Skeletal muscle satellite cell (primary cell): ENCODE measurements around the gene CTDP1. TPM values are rescaled to one million over a fixed set of nuclear protein-coding genes. Genes with fewer than 3 reads are reported as not detected.

Experiments
- H3K27me3 ChIP-seq: 2 replicates; pipeline ENCODE4 v1.7.0; 2013; ENCODE audit warnings: low read length; ENCODE audit not compliant: control insufficient read depth, insufficient read depth
- H3K36me3 ChIP-seq: 2 replicates; pipeline ENCODE4 v1.7.0; 2013; ENCODE audit warnings: mild to moderate bottlenecking, control low read depth, low read length; ENCODE audit not compliant: insufficient read depth
- H3K4me1 ChIP-seq: 2 replicates; pipeline ENCODE4 v1.7.0; 2013; ENCODE audit warnings: low read length; ENCODE audit not compliant: control insufficient read depth, insufficient read depth
- H3K4me2 ChIP-seq: 2 replicates; pipeline ENCODE4 v1.7.0; 2013; ENCODE audit warnings: mild to moderate bottlenecking, low read length
- H3K4me3 ChIP-seq: 2 replicates; pipeline ENCODE4 v1.7.0; 2013; ENCODE audit warnings: low read length
- H3K9ac ChIP-seq: 2 replicates; pipeline ENCODE4 v1.7.0; 2013; ENCODE audit warnings: mild to moderate bottlenecking, low read depth, low read length, moderate library complexity
- H3K9me3 ChIP-seq: replicated peaks from 2 replicates; pipeline ENCODE4 v1.7.0; 2013; ENCODE audit warnings: mild to moderate bottlenecking, control low read depth, low read length
- total RNA-seq: library from RNA; depleted of rRNA; stranded (reverse); fragments of >200 nt; gene quantifications from 2 replicates; pipeline ENCODE4 v1.2.3, GENCODE V29; 2012; rRNA removed

CTDP1 gene
- 22.5 and 23.1 TPM in 2 replicates for total RNA-seq

GRCh38 chr18:79679552-79680099 is at the start of gene CTDP1:
TSS of gene CTDP1 (plus strand) at chr18:79679803. CDS start at chr18:79679948, 145 bp downstream.
- Histone ChIP-seq H3K4me1 (peaks cover 16% of the 10 kb centered on the region), H3K9me3 (no peaks in the 10 kb centered on the region), H3K27me3 (no peaks in the 10 kb centered on the region), H3K4me3 (peak within 1 kb of the TSS; percentile 95), H3K9ac (peak within 1 kb of the TSS; percentile 96), H3K4me2 (peak within 1 kb of the TSS; percentile 93), H3K36me3 (peaks cover 11% of the 10 kb centered on the region)

- Histone ChIP-seq H3K4me2 (peak overlapping the region; percentile 64), H3K9ac (no peak overlapping the region), H3K36me3 (no peaks in the 10 kb centered on the region), H3K4me1 (no peaks in the 10 kb centered on the region), H3K9me3 (no peaks in the 10 kb centered on the region), H3K27me3 (peaks cover 38% of the 10 kb centered on the region), H3K4me3 (peak overlapping the region; percentile 47)
These were observed 49.1 kb upstream of the CTDP1 start for GRCh38 chr18:79630281-79631095.

- H3K36me3 ChIP-seq: no peaks in the 10 kb centered on the region
- H3K4me1 ChIP-seq: no peaks in the 10 kb centered on the region
These were observed 48.5 kb upstream of the CTDP1 start for GRCh38 chr18:79631096-79631507.

GRCh38 chr18:79631761-79632446 is 47.7 kb upstream of the CTDP1 start:
- Histone ChIP-seq H3K27me3 (peaks cover 32% of the 10 kb centered on the region), H3K36me3 (no peaks in the 10 kb centered on the region), H3K4me1 (no peaks in the 10 kb centered on the region), H3K4me3 (no peak overlapping the region), H3K4me2 (no peak overlapping the region), H3K9me3 (no peaks in the 10 kb centered on the region), H3K9ac (no peak overlapping the region)

More at GRCh38 chr18:79631096-79631507, 48.5 kb upstream of the CTDP1 start:
- Histone ChIP-seq H3K27me3 (peaks cover 38% of the 10 kb centered on the region), H3K9ac (no peak overlapping the region), H3K9me3 (no peaks in the 10 kb centered on the region), H3K4me3 (no peak overlapping the region), H3K4me2 (no peak overlapping the region)

- Histone ChIP-seq H3K4me2 (no peak overlapping the region), H3K36me3 (no peaks in the 10 kb centered on the region), H3K4me3 (no peak overlapping the region), H3K27me3 (peaks cover 34% of the 10 kb centered on the region), H3K4me1 (no peaks in the 10 kb centered on the region), H3K9me3 (no peaks in the 10 kb centered on the region), H3K9ac (no peak overlapping the region)
These were observed 46.8 kb upstream of the CTDP1 start for GRCh38 chr18:79632765-79633164.

GRCh38 chr18:79634186-79634585 is 45.4 kb upstream of the CTDP1 start:
- Histone ChIP-seq H3K4me3 (no peak overlapping the region), H3K27me3 (peaks cover 22% of the 10 kb centered on the region), H3K4me1 (no peaks in the 10 kb centered on the region), H3K4me2 (no peak overlapping the region), H3K36me3 (no peaks in the 10 kb centered on the region), H3K9me3 (no peaks in the 10 kb centered on the region), H3K9ac (no peak overlapping the region)

GRCh38 chr18:79634593-79635426 is 44.8 kb upstream of the CTDP1 start:
- no peak overlapping the region for H3K4me2 ChIP-seq
- no peaks in the 10 kb centered on the region for H3K9me3 ChIP-seq
- H3K4me1 ChIP-seq: no peaks in the 10 kb centered on the region
- H3K9ac ChIP-seq: no peak overlapping the region
- H3K4me3 ChIP-seq: no peak overlapping the region
- H3K27me3 ChIP-seq: peaks cover 22% of the 10 kb centered on the region
- H3K36me3 ChIP-seq: no peaks in the 10 kb centered on the region

- peaks cover 24% of the 10 kb centered on the region for H3K27me3 ChIP-seq
- H3K4me2 ChIP-seq: no peak overlapping the region
- no peak overlapping the region for H3K4me3 ChIP-seq
- no peaks in the 10 kb centered on the region for H3K9me3 ChIP-seq
- no peaks in the 10 kb centered on the region for H3K36me3 ChIP-seq
- no peak overlapping the region for H3K9ac ChIP-seq
- no peaks in the 10 kb centered on the region for H3K4me1 ChIP-seq
These were observed 44.2 kb upstream of the CTDP1 start for GRCh38 chr18:79635427-79635726.

- H3K36me3 ChIP-seq: no peaks in the 10 kb centered on the region
- H3K4me3 ChIP-seq: no peak overlapping the region
- H3K27me3 ChIP-seq: peaks cover 26% of the 10 kb centered on the region
- H3K4me2 ChIP-seq: no peak overlapping the region
- no peaks in the 10 kb centered on the region for H3K9me3 ChIP-seq
- no peak overlapping the region for H3K9ac ChIP-seq
- no peaks in the 10 kb centered on the region for H3K4me1 ChIP-seq
These were observed 42.3 kb upstream of the CTDP1 start for GRCh38 chr18:79637181-79637920.

- Histone ChIP-seq H3K36me3 (no peaks in the 10 kb centered on the region), H3K27me3 (peaks cover 26% of the 10 kb centered on the region), H3K4me2 (no peak overlapping the region), H3K9ac (no peak overlapping the region), H3K4me3 (no peak overlapping the region), H3K9me3 (no peaks in the 10 kb centered on the region), H3K4me1 (no peaks in the 10 kb centered on the region)
These were observed 41.4 kb upstream of the CTDP1 start for GRCh38 chr18:79637921-79638909.
